Psoas muscle (tissue), 8 donors: ENCODE data around the gene FERD3L. TPM values are rescaled to one million over a fixed set of nuclear protein-coding genes. Genes with fewer than 3 reads are reported as not detected.

ENCODE experiments used
- ATAC-seq, 4 donors: fragments of 200-7000 bp; cut with Tn5 transposase; one replicate each; pipeline ENCODE4 v1.9.1; 2020; ENCODE audit warnings: moderate library complexity in 3 of 4, mild to moderate bottlenecking in 2 of 4
- DNase-seq, 2 donors: peaks; one replicate each; pipeline ENCODE4 v3.0.0-alpha.2; 2020
- H3K27ac ChIP-seq: fragments of 200-600 bp; one replicate; pipeline ENCODE4 v1.8.0; 2022
- H3K27me3 ChIP-seq, 3 donors: fragments of 200-600 bp in 1 of 3; one replicate each; pipeline versions ENCODE4 v1.6.1 to v1.8.0; 2013 to 2022; ENCODE audit warnings: low read length in 2 of 3, mild to moderate bottlenecking in 2 of 3, moderate library complexity in 1 of 3; ENCODE audit not compliant: insufficient read depth in 3 of 3
- H3K36me3 ChIP-seq, 2 donors: fragments of 200-600 bp in 1 of 2; one replicate each; pipeline versions ENCODE4 v1.6.1 to v1.8.0; 2013 to 2022; ENCODE audit warnings: low read depth in 1 of 2, mild to moderate bottlenecking in 1 of 2, moderate library complexity in 1 of 2; ENCODE audit not compliant: insufficient read depth in 1 of 2
- H3K4me1 ChIP-seq: fragments of 200-600 bp; one replicate; pipeline ENCODE4 v1.8.0; 2022
- H3K4me3 ChIP-seq: fragments of 200-600 bp; one replicate; pipeline ENCODE4 v1.8.0; 2022; ENCODE audit warnings: mild to moderate bottlenecking
- H3K9me3 ChIP-seq: fragments of 200-600 bp; one replicate; pipeline ENCODE4 v1.8.0; 2022
- WGBS, 3 donors: extraction: QIAGEN DNeasy Blood & Tissue Kit; methylation state at CpG; one replicate each; pipeline versions ENCODE4 v1.1.6 to v1.1.7; 2013; 5-methylcytosine and 5-hydroxymethylcytosine counted together
- intact Hi-C, 2 donors: fragments of 100-400 bp; cut with DNase I; formaldehyde crosslinking; loops; one replicate each; pipeline versions ENCODE4 v1.11.0 to v1.14.2; 2022
- polyA plus RNA-seq, 3 donors: library from polyadenylated mRNA; stranded (reverse); fragments of 200-250 nt; gene quantifications; one replicate each; pipeline ENCODE4 v1.2.3, GENCODE V29; 2013
- total RNA-seq, 4 donors: library from RNA; stranded (reverse); fragmentation: NEBNext Ultra II Directional in 2 of 4; extraction: Animal tissue kit (Norgen Biotek cat#: 25700) in 2 of 4; gene quantifications; one replicate each; pipeline versions ENCODE4 v1.2.1 to v1.2.4, GENCODE V29; 2021 to 2023
- TF ChIP-seq, protein P1 (sequence below): fragments of 200-600 bp; IDR thresholded peaks from one replicate; pipeline ENCODE4 v1.8.0; 2022; ENCODE audit warnings: antibody characterized with exemption
- donor health status: healthy with polysubstance abuse.
- donor health status: DM: no; HTN: no; CAD: no; lungs with moderate emphysema.
- donor health status: Bipolar disorder and iron deficiency.
- donor health status: healthy.
- donor health status: DM: yes; HTN: yes; CAD: no.
- donor health status: DM: no; HTN: no; CAD: no.
- donor health status: DM: no; HTN: no; CAD: no.
- donor health status: DM: yes; HTN: yes; CAD: no.

FERD3L gene
- total and polyA plus RNA-seq, 7 donors: not detected

DNA sequence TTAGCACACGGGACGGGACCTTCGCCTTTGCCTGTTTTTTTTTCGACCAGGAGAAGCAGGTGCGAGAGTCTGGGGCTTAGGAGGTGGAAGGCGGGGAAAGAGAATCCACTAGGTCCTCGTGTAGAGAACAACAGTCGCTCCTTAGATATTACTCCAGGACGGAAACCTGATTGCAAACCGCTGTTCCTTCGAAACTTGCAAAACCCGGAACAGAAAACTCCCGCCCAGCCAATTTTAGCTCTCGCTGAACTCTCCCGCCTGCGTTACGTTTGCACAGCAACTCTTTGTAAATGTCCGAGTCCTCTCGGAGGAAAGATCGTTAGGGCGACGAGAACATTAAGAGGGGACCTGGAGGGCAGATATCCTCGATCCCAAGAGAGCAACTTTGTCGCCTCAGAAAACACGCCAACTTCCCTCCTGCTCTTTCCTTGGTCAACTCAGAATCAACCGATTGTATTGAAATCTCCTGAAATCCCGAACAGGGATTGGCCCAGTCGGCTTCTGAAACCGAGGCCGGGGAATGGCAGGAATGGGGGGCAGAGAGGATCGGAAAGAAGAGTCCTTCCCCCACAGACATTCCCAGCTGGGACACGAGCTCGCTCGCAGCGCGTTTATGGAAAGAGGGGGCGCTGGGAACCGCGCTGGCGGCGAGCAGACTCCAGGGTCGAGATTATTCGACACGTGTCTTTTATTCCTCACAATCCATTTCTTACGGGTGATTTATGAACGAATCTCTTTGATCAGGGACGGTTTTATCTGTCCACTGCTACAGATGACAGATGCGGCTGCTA is 37.7 kb downstream of the FERD3L start:
- Histone ChIP-seq H3K4me1 (peaks cover 6% of the 10 kb centered on the region), H3K27ac (no peak overlapping the region), H3K4me3 (peak overlapping the region; percentile 50), H3K36me3 (no peaks in the 10 kb centered on the region), H3K27me3 (peaks cover 10 to 88% (median 29%) of the 10 kb centered on the region in 3 donors), H3K9me3 (no peaks in the 10 kb centered on the region)
- TF ChIP-seq, protein P1, sequence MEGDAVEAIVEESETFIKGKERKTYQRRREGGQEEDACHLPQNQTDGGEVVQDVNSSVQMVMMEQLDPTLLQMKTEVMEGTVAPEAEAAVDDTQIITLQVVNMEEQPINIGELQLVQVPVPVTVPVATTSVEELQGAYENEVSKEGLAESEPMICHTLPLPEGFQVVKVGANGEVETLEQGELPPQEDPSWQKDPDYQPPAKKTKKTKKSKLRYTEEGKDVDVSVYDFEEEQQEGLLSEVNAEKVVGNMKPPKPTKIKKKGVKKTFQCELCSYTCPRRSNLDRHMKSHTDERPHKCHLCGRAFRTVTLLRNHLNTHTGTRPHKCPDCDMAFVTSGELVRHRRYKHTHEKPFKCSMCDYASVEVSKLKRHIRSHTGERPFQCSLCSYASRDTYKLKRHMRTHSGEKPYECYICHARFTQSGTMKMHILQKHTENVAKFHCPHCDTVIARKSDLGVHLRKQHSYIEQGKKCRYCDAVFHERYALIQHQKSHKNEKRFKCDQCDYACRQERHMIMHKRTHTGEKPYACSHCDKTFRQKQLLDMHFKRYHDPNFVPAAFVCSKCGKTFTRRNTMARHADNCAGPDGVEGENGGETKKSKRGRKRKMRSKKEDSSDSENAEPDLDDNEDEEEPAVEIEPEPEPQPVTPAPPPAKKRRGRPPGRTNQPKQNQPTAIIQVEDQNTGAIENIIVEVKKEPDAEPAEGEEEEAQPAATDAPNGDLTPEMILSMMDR: no peak
- ATAC-seq (peak in 1 of 4 donors; percentile 27), DNase-seq (peak in 1 of 2 donors; percentile 13)
- intact Hi-C loops: no loop called here
- WGBS, 3 donors: 1% methylated on average over 48 of the region's 48 CpGs

DNA sequence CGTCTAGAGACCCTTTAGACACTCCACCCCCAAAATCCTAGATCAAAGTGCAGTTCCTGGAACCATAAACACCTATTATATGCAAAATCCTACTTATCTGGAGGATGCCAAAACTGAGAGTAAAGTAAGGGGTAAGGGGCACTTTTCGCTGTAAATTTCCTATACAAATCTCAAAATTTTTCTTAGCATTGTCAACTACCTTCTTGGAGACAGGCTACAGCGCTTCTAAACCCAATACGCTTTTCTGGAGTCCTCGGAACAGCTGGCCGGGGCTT is 38.2 kb downstream of the FERD3L start:
- H3K4me3 ChIP-seq: peak overlapping the region; percentile 50
- no peaks in the 10 kb centered on the region for H3K36me3 ChIP-seq
- 1 to 3% (median 3%) methylated on average over 6 of the region's 6 CpGs for WGBS, 3 donors
- H3K4me1 ChIP-seq: peaks cover 6% of the 10 kb centered on the region
- ATAC-seq: no peak
- H3K27ac ChIP-seq: no peak overlapping the region
- no peaks in the 10 kb centered on the region for H3K9me3 ChIP-seq
- intact Hi-C loops: no loop called here
- TF ChIP-seq, protein P1: no peak
- peaks cover 13 to 86% (median 27%) of the 10 kb centered on the region in 3 donors for H3K27me3 ChIP-seq
- DNase-seq: no peak

DNA sequence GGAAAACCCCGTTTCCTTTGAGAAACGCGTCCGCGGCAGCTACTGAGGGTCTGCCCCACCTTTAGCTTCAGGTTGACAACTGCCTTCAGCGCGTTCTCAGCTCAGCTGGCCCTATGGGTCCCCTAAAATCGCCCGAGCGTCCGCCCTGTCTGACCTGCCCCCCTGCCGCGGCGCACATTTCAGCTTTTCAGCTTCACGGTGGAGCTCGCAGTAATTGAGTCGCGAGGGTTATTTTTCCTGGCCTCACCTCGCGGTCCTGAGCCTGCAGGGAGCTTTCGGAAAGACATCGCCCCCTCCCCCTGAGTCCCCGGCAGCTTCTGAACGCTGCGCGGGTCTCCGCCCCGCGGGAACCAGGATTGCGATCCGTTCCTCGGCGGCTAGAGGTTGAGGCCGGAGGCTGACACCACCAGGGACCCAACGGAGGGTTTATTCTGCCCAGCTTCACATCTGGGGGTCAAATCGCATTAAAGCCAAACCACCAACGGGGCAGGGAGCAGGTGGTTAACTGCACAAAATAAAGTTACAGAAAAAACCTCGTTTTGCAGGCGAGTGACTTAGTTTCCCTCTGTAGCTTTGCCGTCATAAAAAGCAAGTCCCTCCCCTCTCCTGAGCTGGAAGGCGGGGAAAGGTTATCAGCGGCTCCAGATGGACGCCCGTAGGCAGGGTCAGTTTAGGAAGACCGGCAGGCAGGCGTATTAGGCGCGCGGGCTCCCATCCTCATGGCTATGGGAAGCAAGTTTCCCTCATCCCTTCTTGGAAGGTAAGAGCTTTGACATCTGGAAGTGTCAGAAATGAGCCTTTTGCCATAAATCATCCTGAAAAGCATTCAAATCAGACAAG is 38.8 kb downstream of the FERD3L start:
- Histone ChIP-seq H3K9me3 (no peaks in the 10 kb centered on the region), H3K36me3 (no peaks in the 10 kb centered on the region), H3K27me3 (peaks cover 13 to 84% (median 27%) of the 10 kb centered on the region in 3 donors), H3K4me1 (peaks cover 6% of the 10 kb centered on the region), H3K4me3 (peak overlapping the region; percentile 50), H3K27ac (no peak overlapping the region)
- DNase-seq (no peak), ATAC-seq (no peak)
- WGBS, 3 donors: 1 to 4% (median 3%) methylated on average over 48 to 49 of the region's 49 CpGs
- TF ChIP-seq, protein P1: no peak
- intact Hi-C loops: no loop called here

DNA sequence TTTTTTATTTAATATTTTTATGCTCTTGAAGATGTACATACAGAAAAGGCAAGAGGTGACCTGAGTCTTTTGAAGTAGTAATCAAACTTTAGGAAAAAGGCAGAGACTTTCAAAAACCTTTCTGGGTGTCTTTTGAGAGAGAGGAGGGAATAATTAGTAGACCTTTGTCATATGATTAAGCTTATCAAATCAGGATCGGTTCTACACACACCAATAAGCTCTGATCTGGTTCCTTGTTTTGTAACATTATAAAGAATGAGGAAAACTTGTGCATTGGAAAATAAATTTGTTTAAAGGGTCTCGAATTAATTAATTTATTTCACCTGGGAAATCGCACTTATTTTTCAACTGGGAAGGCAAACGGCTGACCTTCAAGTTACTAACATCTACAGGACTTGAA is 39.7 kb downstream of the FERD3L start:
- WGBS, 3 donors: 35 to 40% (median 39%) methylated on average over 4 of the region's 4 CpGs
- TF ChIP-seq, protein P1: no peak
- Histone ChIP-seq H3K27ac (no peak overlapping the region), H3K27me3 (peaks cover 10 to 75% (median 25%) of the 10 kb centered on the region in 3 donors), H3K4me3 (no peak overlapping the region), H3K9me3 (no peaks in the 10 kb centered on the region), H3K36me3 (no peaks in the 10 kb centered on the region), H3K4me1 (peaks cover 6% of the 10 kb centered on the region)
- no peak for ATAC-seq
- intact Hi-C loops: no loop called here
- no peak for DNase-seq
